NCI-H2107 treated with DMSO at 0.1 percent for 48 hours (cell line): ENCODE results near the gene GIMAP1.
"Not testable (repeated sequence)": the region's sequence is repeated elsewhere in the genome, so short reads cannot be mapped to it uniquely, and the experiment has no call there.

Source experiments
- DNase-seq: peaks from one replicate; lab custom pipeline; 2025; ENCODE audit not compliant: unreplicated experiment; lab: John Stamatoyannopoulos, UW

GIMAP1 gene

DNA sequence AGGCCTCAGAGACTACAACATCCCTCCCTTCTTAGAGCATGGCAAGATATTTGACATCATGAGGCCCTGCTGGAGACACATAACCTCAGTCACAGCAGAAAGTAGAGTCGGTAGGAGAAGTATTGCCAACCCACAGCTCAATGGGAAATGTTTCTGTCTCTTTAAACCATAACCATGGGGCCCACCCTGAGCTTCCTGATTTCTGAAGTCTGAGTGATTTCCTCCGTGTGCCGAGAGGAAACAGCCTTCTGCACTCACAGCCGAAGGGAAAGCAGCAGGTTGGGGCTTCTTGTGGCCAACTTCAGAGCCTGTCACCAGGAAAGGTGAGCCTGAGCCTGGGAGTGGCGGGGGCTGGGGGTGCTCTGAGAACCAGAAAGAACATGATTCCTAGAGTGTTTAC is at the start of gene GIMAP1:
Gene GIMAP1 (plus strand): TSS at position 246 of the 400 bp plus-strand sequence. CDS start 2,435 bp downstream, outside the sequence.
- no peak for DNase-seq

DNA sequence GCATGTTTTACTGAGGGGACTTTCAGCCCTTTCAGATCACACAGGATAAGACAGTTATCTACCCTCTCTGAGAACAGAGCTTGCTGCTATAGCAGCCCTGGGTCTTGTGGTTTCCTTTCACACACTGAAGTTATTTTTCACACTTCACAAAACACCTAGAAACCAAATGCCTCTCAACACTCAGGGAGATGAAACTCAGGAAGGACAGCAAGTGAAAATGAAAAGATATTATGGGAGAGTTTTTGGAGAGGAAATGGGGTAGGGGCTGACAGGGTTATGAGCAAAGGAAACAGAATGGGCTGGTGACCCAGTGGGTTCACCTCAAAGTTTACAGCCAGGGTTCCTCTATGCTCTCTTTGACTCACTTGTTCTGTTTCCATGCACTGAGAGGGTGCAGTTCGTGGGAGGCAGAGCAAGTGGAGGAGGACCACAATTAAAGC is 47.9 kb upstream of the GIMAP1 start:
- DNase-seq = no peak

DNA sequence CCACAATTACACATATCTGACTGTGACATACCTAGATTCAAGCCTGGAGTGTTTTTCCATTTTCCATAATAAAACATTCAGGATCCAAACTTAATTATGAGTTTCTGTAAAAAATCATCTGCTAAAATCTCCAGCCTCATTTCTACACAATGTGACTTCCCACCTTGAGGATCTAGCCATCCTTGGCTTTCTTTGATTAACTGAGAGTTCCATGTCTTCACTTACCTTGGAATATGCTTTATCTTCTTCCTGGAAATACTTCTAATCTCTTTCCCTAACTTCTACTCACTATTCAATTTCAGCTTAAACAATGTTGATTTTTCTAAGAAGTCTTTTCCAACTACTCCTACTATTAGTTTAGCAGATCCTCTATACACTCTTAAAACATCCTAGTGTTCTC is 47.4 kb upstream of the GIMAP1 start:
- DNase-seq = no peak

DNA sequence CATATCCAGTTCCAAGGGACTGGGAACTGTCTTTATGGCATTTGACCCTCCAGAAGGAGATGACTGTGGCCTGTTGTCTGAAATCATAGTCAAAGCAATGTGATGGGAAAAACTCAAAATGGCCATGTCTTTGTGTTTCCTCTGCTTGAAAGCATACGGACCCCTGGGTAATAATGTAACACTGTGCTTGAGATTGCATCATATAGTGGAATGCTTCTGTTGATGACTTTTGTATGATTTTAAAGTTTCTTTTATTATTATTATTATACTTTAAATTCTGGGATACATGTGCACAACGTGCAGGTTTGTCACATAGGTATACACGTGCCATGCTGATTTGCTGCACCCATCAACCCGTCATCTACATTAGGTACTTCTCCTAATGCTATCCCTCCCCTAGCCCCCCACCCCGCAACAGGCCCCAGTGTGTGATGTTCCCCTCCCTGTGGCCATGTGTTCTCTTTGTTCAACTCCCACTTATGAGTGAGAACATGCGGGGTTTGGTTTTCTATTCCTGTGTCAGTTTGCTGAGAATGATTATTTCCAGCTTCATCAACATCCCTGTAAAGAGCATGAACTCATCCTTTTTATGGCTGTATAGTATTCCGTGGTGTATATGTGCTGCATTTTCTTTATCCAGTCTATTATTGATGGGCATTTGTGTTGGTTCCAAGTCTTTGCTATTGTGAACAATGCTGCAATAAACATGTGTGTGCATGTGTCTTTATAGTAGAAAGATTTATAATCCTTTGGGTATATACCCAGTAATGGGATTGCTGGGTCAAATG is 44.4 kb upstream of the GIMAP1 start:
- DNase-seq = not testable (repeated sequence)

DNA sequence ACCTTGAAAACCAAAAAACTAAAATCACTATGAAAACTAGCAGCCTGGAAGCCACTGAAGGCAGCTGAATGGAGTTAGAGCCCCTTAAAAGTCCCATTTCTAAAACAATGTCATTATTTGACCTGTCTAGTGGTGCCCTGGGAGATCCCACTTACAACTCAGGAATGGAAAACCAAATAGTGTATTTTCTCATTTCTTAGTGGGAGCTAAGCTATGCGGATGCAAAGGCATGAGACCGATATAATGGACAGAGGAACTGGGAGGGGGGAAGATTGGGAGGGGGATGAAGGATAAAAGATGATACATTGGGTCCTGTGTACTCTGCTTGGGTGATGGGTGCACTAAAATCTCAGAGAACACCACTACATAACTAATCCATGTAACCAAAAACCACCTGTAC is 40.7 kb upstream of the GIMAP1 start:
- DNase-seq = no peak

DNA sequence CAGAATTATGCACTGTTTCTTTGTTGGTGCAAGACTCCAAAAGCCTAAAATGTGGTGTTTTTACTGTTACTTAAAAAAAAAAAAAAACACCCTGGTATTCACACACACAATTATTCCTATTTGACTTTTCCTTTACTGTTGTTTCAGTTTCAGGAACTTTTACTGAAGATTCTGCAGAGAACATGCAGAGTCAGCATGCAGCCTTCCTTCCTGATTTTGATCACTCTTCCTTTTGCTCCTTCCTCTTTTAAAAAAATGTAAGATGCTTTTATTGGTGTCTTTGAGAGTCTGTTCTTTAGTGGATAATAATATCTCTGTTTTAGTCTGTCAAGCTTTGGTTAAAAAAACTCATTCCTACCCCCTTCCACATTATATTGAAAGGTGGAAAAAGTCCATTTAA is 40.1 kb upstream of the GIMAP1 start:
- DNase-seq = not testable (repeated sequence)

- DNase-seq = not testable (repeated sequence)
Observed at GRCh38 chr7:150676854-150677253, 39.6 kb upstream of the GIMAP1 start.

GRCh38 chr7:150678601-150679000 is 37.8 kb upstream of the GIMAP1 start:
- not testable (repeated sequence) for DNase-seq

DNA sequence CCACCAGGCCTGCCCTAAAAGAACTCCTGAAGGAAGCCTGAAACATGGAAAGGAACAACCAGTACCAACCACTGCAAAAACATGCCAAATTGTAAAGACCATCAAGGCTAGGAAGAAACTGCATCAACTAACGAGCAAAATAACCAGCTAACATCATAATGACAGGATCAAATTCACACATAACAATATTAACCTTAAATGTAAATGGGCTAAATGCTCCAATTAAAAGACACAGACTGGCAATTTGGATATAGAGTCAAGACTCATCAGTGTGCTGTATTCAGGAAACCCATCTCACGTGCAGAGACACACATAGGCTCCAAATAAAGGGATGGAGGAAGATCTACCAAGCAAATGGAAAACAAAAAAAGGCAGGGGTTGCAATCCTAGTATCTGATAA is 36.0 kb upstream of the GIMAP1 start:
- not testable (repeated sequence) for DNase-seq

GRCh38 chr7:150685219-150686029 is 31.0 kb upstream of the GIMAP1 start, which contains the start of gene GIMAP2:
Gene GIMAP2, plus strand, starts transcription at chr7:150685706. Its CDS starts 1,354 bp downstream, at chr7:150687060.
- no peak for DNase-seq

- DNase-seq = no peak
Observed at GRCh38 chr7:150686030-150686631, 30.3 kb upstream of the GIMAP1 start.

DNA sequence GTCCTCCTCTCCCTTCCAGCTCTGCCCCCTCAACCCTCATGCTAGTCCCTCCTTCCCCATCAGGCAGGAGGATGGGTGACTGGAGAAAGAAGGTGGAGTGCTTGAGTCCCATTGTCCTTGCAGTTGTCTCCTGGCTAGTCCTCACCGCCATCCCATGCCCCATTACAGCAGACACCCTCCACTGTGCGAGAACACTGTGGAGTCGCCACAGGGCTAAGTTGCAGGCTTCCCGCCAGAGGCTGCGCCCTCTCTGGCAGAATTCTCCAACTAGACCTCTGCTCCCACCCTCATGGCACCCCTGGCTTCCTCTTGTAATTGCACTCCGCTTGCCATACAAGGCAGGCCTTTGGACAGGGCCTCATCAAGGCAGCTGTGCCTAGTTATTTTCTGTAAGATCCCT is 27.8 kb upstream of the GIMAP1 start:
- DNase-seq = no peak

DNA sequence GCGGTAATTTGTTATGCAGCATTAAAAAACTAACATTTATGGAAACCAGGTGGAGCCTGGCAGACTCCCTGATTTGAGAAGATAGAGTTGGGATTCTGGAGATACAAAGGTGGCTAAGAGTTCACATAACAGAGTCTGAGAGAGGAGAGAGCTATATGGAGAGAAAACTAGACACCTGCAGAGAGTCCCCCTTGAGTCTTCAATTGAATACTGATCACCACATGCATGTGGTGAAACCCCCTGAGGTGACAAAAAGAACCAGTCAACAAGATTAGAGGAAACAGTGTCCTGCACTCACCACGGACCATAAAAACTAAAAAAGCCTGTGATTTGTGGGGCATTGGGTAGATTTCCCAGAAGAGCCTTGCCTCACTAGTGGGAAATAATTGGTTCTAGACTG is 20.8 kb upstream of the GIMAP1 start:
- no peak for DNase-seq

DNA sequence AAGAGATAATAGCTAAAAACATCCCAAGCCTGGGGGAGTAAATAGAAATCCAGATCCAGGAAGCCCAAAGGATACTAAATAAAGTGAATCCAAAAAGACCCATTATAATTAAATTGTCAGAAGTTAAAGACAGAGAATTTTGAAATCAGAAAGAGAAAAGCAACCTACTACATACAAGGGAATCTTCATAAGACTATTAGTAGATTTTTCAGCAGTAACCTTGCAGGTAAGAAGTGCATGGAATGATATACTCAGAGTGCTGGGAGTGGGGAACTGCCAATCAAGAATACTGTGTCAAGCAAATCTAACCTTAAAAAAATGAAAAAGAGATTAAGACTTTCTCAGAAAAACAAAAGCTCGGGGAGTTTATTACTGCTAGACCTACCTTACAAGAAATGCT is 13.2 kb upstream of the GIMAP1 start:
- no peak for DNase-seq

- DNase-seq = no peak
Observed at GRCh38 chr7:150715293-150715692, 1.1 kb upstream of the GIMAP1 start.

GRCh38 chr7:150715738-150716137 is 675 bp upstream of the GIMAP1 start:
- DNase-seq = no peak

DNA sequence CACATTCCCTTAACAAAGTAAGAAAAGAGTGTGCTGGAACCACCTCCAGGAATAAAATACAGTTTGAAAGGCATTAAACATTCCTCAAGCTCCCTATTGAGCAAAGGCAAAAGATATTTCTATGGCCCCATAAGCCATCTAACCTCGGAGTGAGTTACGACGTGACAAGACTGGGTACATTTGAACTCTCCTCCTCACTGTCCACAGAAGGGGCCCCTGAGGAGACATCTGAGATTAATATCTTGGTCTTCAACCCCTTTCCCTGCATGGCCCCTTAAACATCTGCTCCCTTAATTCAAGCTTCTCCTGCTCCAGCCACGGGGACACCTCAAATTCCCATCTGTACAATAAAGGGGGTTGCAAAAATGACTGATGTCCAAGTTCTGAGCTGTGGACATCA is 526 bp downstream of the GIMAP1 start:
- DNase-seq = no peak

DNA sequence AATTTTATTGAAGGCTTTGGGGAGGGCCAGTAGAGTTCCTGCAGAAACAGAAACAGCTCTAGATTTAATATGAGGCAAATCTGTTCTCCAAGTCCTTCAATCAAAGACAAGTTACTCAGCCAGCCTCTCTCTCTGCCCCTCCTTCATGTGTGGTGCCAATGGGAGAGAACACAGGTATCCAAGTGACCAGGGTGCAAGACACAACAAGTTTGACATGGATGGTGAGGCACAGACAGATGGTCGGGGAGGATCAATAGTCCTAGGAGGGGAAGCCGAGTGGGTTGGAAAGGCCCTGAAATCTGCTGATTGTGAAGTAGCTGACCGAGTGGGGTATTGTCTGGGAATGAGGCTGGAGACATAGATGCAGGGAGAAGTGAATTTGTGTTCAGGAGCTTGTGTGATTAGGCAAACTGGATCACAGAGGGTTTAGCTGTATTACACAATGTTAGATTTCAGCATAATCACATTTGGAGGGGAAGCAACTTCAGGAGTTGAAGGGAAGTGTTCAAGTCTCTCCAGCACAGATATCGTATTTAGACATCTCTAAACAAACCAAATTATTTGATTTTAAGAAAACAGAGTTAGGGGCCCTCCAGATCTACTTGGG is 1.5 kb downstream of the GIMAP1 start:
- DNase-seq = no peak

- DNase-seq = no peak
Observed at GRCh38 chr7:150719436-150719835, 3.0 kb downstream of the GIMAP1 start.

- DNase-seq = no peak
Observed at GRCh38 chr7:150719960-150720891, 3.8 kb downstream of the GIMAP1 start.
